ENCODE data around the gene SLC30A7.
"Not testable (repeated sequence)": the region's sequence is repeated elsewhere in the genome, so short reads cannot be mapped to it uniquely, and the experiment has no call there.

SLC30A7 gene

DNA sequence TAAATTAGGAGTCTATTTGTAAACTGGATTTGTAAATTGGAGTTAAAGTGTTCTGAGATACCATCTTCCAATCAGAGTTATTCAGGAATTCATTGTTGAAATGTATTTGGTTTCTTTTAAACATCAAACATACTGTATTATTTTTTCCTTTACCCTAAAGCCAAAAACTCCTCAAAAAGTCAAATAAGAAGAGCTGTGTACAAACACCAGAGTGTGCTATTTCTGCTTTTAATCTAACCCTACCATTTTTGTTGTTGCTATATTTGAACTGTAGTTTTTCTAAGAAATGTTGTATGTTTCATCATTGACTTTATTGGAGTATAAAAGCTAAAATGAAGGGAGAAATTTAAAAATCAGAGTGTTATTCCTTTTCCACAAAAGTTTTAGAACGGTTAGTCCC, 35.8 kb downstream of the SLC30A7 start:
- Mint-ChIP-seq H3K27ac (peak overlapping the region; percentile 77 to 89), H3K36me3 (ENCODE audit: insufficient read depth) (peaks cover 15% of the 10 kb centered on the region), H3K4me1 (ENCODE audit: low read depth in 2 of 2) (peaks cover 16 to 55% of the 10 kb centered on the region in 2 donors), H3K9me3 (no peaks in the 10 kb centered on the region), H3K4me3 (peak overlapping the region; percentile 13 to 37), H3K27me3 (no peaks in the 10 kb centered on the region)
- ATAC-seq (replicated peaks) (no peak), DNase-seq (no peak)

DNA sequence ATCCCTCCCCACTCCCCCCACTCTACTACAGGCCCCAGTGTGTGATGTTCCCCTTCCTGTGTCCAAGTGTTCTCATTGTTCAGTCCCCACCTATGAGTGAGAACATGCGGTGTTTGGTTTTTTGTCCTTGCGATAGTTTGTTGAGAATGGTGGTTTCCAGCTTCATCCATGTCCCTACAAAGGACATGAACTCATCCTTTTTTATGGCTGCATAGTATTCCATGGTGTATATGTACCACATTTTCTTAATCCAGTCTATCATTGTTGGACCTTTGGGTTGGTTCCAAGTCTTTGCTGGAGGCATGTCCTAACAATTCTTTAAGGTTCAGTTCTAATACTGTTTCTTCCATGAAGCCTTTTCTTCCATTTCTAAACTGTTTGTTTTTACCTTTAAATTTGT, 37.7 kb downstream of the SLC30A7 start:
- Mint-ChIP-seq H3K4me1 (ENCODE audit: low read depth in 2 of 2) (peaks cover 16 to 61% of the 10 kb centered on the region in 2 donors), H3K27ac (peak overlapping the region; percentile 80 to 81), H3K36me3 (ENCODE audit: insufficient read depth) (peaks cover 19% of the 10 kb centered on the region)
- H3K9me3 Mint-ChIP-seq; H3K27me3 Mint-ChIP-seq; ATAC-seq (replicated peaks); H3K4me3 Mint-ChIP-seq; DNase-seq: not testable (repeated sequence)

DNA sequence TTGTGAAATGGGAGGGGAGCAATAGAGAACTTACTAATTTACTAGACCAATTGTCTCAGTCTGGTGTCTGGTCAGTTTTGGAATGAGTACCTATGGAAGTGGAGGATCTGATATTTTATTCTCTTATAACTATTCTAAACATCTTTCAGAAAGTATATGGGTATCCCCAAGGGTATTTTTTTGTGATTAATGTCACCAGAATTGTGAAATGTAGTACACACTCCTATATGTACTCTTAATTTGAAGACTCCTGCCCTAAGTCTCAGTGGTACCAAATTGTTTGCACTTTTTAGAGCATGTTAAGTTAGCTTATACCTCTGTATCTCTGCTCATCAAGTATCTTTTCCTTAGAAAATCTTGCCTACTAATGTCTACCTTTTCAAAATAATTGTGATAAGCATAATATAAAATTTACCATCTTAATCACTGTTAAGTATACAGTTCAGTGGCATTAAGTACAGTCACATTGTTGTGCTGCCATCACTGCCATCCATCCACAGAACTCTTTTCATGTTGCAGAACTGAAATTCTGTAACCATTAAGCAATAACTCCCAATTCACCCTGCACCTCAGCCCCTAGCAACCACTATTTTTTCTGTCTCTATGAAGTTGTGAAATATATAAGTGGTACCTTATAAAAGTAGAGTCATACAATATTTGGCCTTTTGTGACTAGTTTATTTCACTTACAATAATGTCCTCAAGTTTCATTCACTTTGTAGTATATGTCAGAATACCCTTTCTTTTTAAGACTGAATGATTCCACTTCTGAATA, 40.5 kb downstream of the SLC30A7 start:
- Mint-ChIP-seq H3K4me1 (ENCODE audit: low read depth in 2 of 2) (peaks cover 19 to 57% of the 10 kb centered on the region in 2 donors), H3K9me3 (peaks cover 0 to 3% of the 10 kb centered on the region in 2 donors), H3K36me3 (ENCODE audit: insufficient read depth) (peaks cover 23% of the 10 kb centered on the region), H3K27ac (peak overlapping the region in 1 of 2 donors; percentile 50), H3K4me3 (peak overlapping the region in 1 of 2 donors; percentile 38), H3K27me3 (no peaks in the 10 kb centered on the region)
- ATAC-seq (replicated peaks) = no peak
- DNase-seq = no peak

DNA sequence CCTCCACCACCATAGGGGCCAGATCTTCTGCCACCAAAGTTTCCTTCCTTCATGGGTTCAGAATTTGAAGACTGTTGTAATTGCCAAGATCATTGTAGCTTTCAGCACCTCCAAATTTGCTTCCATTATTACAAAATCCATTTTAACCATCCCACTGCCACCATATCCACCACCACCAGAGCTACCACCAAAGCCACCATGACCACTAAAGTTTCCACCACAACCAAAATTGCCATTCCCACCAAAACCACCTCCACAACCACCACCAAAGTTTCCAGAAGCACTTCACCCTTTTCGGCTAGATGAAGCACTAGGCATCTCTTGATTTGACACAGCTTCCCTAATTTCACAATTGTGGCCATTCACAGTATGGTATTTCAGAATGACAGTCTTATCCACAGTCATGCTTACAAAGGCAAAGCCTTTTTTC, 45.2 kb downstream of the SLC30A7 start:
- ATAC-seq (replicated peaks) (no peak), DNase-seq (no peak)
- Mint-ChIP-seq H3K36me3 (ENCODE audit: insufficient read depth) (peaks cover 18% of the 10 kb centered on the region), H3K4me1 (ENCODE audit: low read depth in 2 of 2) (peaks cover 22 to 44% of the 10 kb centered on the region in 2 donors), H3K9me3 (peaks cover 0 to 6% of the 10 kb centered on the region in 2 donors), H3K27me3 (no peaks in the 10 kb centered on the region), H3K4me3 (peak overlapping the region in 1 of 2 donors; percentile 34), H3K27ac (peak overlapping the region; percentile 5 to 39)

DNA sequence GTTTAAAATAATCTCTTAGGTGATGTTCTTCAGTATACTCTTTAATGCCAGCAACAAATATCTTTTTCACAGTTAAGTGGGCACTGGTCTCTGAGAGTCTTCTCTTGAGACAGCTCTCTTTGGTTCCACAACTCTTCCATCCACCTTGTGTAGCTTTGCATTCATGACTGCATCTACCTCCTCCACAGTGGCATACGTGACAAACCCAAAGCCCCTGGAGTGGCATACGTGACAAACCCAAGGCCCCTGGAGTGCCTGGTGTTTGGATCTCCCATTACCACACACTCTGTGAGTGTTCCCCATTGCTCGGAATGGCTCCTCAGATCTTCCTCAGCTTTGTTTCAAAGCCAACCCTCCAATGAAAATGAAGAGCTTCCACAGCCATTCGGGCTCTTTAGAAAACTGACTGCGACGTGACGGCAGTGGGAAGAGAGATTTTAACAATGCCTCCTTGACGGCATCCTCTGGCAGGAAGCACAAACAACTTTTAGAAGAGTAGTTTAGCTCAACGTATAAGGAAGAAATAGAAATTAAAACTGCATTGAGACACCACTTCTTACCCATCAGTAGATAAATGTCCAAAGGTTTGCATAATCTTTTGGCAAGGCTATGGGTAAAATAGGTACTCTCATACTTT, 45.8 kb downstream of the SLC30A7 start:
- DNase-seq (no peak), ATAC-seq (replicated peaks) (no peak)
- H3K27ac Mint-ChIP-seq = peak overlapping the region; percentile 66 to 90
- H3K4me3 Mint-ChIP-seq = peak overlapping the region in 1 of 2 donors; percentile 34
- H3K4me1 Mint-ChIP-seq (ENCODE audit: low read depth in 2 of 2) = peaks cover 19 to 38% of the 10 kb centered on the region in 2 donors
- H3K9me3 Mint-ChIP-seq = peaks cover under 1 to 6% of the 10 kb centered on the region in 2 donors
- peaks cover 18% of the 10 kb centered on the region for H3K36me3 Mint-ChIP-seq (ENCODE audit: insufficient read depth)
- no peaks in the 10 kb centered on the region for H3K27me3 Mint-ChIP-seq

DNA sequence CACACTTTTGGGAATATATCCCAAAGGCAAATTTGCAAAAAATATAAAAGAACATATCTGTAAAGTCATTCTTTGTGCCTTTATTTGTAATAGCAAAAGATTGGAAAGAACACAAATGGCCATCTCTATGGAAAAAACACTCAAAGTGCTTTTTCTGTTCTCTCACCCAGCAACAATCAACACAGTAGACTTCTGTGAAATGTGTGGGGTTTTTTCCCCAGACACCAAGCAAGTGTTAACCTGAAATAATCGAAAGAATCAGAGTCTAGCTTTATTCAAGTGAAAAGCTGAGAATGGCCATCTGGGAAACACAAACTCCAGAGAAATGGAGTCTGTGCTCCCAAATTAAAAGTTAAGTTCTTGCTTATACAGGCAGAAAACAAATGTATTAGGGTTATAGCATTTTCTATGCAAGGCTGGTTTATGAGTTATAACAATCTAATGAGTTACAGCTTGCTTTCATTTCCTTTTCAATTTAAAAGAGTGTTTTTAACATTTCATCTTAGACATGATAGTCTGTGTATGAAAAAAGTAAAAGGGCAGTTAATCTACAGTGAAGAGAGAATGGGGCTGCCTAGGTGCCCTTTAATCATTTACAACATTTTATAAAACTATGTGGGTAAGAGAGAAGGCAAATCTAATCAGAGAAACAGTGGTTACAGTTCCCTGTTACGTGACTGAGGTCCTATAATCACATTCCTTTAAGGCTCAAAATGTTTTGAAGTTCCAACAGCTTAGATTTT, 46.6 kb downstream of the SLC30A7 start:
- Mint-ChIP-seq H3K4me3 (peak overlapping the region in 1 of 2 donors; percentile 34), H3K27me3 (no peaks in the 10 kb centered on the region), H3K27ac (peak overlapping the region; percentile 66 to 90), H3K36me3 (ENCODE audit: insufficient read depth) (peaks cover 23% of the 10 kb centered on the region), H3K4me1 (ENCODE audit: low read depth in 2 of 2) (peaks cover 23 to 38% of the 10 kb centered on the region in 2 donors), H3K9me3 (peaks cover 7 to 8% of the 10 kb centered on the region in 2 donors)
- DNase-seq = no peak
- ATAC-seq (replicated peaks) = no peak

DNA sequence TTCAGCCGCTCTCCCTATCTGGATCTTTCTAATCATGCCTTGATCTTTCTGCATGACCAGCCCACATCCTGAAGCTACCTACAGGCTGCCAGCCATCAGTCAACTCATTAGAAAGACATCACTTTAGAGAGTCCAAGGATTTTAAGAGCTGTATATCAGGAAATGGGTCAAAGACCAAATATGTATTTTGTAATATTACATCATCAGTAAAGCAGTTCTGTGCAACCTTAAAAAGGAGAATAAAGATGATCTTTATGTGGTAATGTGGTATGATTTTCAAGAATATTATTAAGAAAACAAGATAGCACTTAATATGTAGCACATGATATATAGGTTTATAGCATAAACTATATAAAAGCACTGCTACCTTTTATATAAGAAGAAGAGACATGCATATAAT, 47.6 kb downstream of the SLC30A7 start:
- H3K27ac Mint-ChIP-seq = peak overlapping the region in 1 of 2 donors; percentile 90
- peak overlapping the region in 1 of 2 donors; percentile 40 for H3K4me3 Mint-ChIP-seq
- H3K36me3 Mint-ChIP-seq (ENCODE audit: insufficient read depth) = peaks cover 22% of the 10 kb centered on the region

DNA sequence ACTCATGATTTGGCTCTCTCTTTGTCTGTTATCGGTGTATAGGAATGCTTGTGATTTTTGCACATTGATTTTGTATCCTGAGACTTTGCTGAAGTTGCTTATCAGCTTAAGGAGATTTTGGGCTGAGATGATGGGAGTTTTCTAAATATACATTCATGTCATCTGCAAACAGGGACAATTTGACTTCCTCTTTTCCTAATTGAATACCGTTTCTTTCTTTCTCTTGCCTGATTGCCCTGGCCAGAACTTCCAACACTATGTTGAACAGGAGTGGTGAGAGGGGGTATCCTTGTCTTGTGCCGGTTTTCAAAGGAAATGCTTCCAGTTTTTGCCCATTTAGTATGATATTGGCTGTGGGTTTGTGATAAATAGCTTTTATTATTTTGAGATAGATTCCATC, 50.2 kb downstream of the SLC30A7 start:
- not testable (repeated sequence) for DNase-seq; H3K27ac Mint-ChIP-seq; ATAC-seq (replicated peaks); H3K4me3 Mint-ChIP-seq; H3K27me3 Mint-ChIP-seq
- H3K4me1 Mint-ChIP-seq (ENCODE audit: low read depth in 2 of 2) = peaks cover 44 to 58% of the 10 kb centered on the region in 2 donors
- peaks cover 9 to 21% of the 10 kb centered on the region in 2 donors for H3K9me3 Mint-ChIP-seq
- H3K36me3 Mint-ChIP-seq (ENCODE audit: insufficient read depth) = peaks cover 23% of the 10 kb centered on the region

More for the DNA sequence above, 47.6 kb downstream of the SLC30A7 start:
- Mint-ChIP-seq H3K9me3 (peaks cover 9 to 16% of the 10 kb centered on the region in 2 donors), H3K4me1 (ENCODE audit: low read depth in 2 of 2) (peaks cover 28 to 43% of the 10 kb centered on the region in 2 donors), H3K27me3 (no peaks in the 10 kb centered on the region)
- no peak for DNase-seq
- ATAC-seq (replicated peaks) = no peak

DNA sequence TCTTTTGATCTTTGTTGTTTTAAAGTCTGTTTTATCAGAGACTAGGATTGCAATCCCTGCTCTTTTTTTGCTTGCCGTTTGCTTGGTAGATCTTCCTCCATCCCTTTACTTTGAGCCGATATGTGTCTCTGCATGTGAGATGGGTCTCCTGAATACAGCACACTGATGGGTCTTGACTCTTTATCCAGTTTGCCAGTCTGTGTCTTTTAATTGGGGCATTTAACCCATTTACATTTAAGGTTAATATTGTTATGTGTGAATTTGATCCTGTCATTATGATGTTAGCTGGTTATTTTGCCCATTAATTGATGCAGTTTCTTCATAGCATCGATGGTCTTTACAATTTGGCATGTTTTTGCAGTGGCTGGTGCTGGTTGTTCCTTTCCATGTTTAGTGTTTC, 51.9 kb downstream of the SLC30A7 start:
- Mint-ChIP-seq H3K9me3 (peaks cover 9 to 21% of the 10 kb centered on the region in 2 donors), H3K27ac (peak overlapping the region in 1 of 2 donors; percentile 35), H3K36me3 (ENCODE audit: insufficient read depth) (peaks cover 13% of the 10 kb centered on the region), H3K4me1 (ENCODE audit: low read depth in 2 of 2) (peaks cover 34 to 50% of the 10 kb centered on the region in 2 donors), H3K4me3 (peak overlapping the region in 1 of 2 donors; percentile 33)
- not testable (repeated sequence) for DNase-seq; H3K27me3 Mint-ChIP-seq; ATAC-seq (replicated peaks)

DNA sequence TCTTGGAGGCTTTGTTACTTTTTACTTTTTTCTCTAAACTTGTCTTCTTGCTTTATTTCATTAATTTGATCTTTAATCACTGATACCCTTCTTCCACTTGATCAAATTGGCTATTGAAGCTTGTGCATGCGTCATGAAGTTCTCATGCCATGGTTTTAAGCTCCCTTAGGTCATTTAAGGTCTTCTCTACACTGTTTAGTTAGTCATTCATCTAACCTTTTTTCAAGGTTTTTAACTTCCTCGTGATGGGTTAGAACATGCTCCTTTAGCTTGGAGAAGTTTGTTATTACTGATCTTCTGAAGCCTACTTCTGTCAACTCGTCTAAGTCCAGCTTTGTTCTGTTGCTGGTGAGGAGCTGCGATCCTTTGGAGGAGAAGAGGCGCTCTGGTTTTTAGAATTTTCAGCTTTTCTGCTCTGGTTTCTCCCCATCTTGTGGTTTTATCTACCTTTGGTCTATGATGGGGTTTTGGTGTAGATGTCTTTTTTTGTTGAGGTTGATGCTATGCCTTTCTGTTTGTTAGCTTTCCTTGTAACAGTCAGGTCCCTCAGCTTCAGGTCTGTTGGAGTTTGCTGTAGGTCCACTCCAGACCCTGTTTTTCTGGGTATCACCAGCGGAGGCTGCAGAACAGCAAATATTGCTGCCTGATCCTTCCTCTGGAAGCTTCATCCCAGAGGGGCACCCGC, 53.0 kb downstream of the SLC30A7 start:
- not testable (repeated sequence) for DNase-seq; ATAC-seq (replicated peaks); H3K36me3 Mint-ChIP-seq (ENCODE audit: insufficient read depth); H3K27me3 Mint-ChIP-seq
- H3K9me3 Mint-ChIP-seq = peaks cover 9 to 21% of the 10 kb centered on the region in 2 donors
- H3K4me1 Mint-ChIP-seq (ENCODE audit: low read depth in 2 of 2) = peaks cover 39 to 51% of the 10 kb centered on the region in 2 donors
- H3K27ac Mint-ChIP-seq = peak overlapping the region; percentile 17 to 94
- peak overlapping the region; percentile 74 to 81 for H3K4me3 Mint-ChIP-seq

DNA sequence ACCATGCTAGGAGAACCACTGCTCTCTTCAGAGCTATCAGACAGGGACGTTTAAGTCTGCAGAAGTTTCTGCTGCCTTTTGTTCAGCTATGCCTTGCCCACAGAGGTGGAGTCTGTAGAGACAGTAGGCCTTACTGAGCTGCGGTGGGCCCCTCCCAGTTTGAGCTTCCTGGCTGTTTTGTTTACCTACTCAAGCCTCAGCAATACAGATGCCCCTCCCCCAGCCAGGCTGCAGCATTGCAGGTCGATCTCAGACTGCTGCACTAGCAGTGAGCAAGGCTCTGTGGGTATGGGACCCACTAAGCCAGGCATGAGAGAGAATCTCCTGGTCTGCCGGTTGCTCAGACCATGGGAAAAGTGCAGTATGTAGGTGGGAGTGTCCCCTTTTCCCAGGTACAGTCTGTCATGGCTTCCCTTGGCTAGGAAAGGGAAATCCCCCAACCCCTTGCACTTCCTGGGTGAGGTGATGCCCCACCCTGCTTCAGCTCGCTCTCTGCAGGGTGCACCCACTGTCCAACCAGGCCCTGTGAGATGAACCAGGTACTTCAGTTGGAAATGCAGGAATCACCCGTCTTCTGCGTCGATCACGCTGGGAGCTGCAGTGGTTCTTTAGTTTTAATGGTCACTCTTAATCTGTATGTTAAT, 53.7 kb downstream of the SLC30A7 start:
- peaks cover 39 to 52% of the 10 kb centered on the region in 2 donors for H3K4me1 Mint-ChIP-seq (ENCODE audit: low read depth in 2 of 2)
- H3K27ac Mint-ChIP-seq = peak overlapping the region; percentile 17 to 94
- not testable (repeated sequence) for H3K36me3 Mint-ChIP-seq (ENCODE audit: insufficient read depth); H3K27me3 Mint-ChIP-seq
- ATAC-seq (replicated peaks) (peak; percentile 98), DNase-seq (peak; percentile 73 to 77 (median 74))
- peaks cover 9 to 21% of the 10 kb centered on the region in 2 donors for H3K9me3 Mint-ChIP-seq
- H3K4me3 Mint-ChIP-seq = peak overlapping the region; percentile 74 to 81

DNA sequence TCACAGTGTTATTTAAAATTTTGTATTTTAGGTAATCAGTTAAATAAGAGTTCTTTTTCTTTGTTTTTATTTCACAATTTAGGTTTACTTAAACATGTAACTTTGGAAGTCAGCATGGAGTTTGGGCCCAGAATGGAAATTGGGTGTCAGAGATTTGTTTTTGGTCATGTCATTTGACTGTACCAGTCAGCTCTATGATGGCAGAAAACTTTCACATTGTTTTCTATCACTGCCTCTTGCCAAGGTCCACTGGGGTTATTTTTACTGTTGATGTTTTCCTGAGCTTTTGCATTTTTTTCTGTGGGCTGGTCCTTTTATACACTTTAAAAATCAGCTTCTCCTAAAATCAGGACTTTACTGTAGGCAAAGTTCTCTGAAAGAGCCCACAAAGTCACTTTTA, 54.4 kb downstream of the SLC30A7 start:
- H3K9me3 Mint-ChIP-seq = peaks cover 9 to 21% of the 10 kb centered on the region in 2 donors
- peak overlapping the region; percentile 74 to 81 for H3K4me3 Mint-ChIP-seq
- peaks cover 39 to 52% of the 10 kb centered on the region in 2 donors for H3K4me1 Mint-ChIP-seq (ENCODE audit: low read depth in 2 of 2)
- peak overlapping the region; percentile 17 to 94 for H3K27ac Mint-ChIP-seq
- no peak for ATAC-seq (replicated peaks)
- H3K27me3 Mint-ChIP-seq = no peaks in the 10 kb centered on the region
- peaks cover 9% of the 10 kb centered on the region for H3K36me3 Mint-ChIP-seq (ENCODE audit: insufficient read depth)
- DNase-seq = no peak

All from effector memory CD8-positive, alpha-beta T cell (primary cell).